Breast epithelium (tissue), 4 donors: ENCODE measurements around the gene RUSC2. TPM values are rescaled to one million over a fixed set of nuclear protein-coding genes. Genes with fewer than 3 reads are reported as not detected.
A peak's percentile ranks its signal among the peaks of the same experiment; 100 is the strongest.

Source experiments
- DNase-seq, 2 donors: peaks; one replicate each; pipeline ENCODE4 v3.0.0-alpha.2; 2019; ENCODE audit warnings: low spot score in 2 of 2
- H3K27ac ChIP-seq, 2 donors: fragments of 200-600 bp; sonication (generic) in 1 of 2; one replicate each; pipeline ENCODE4 v1.5.1; 2016 to 2019; ENCODE audit warnings: mild to moderate bottlenecking in 1 of 2
- H3K27me3 ChIP-seq, 2 donors: fragments of 200-600 bp; sonication (generic) in 1 of 2; one replicate each; pipeline versions ENCODE4 v1.5.1 to v1.6.0; 2017 to 2019; ENCODE audit warnings: control low read depth in 1 of 2, mild to moderate bottlenecking in 1 of 2
- H3K36me3 ChIP-seq: fragments of 200-600 bp; one replicate; pipeline ENCODE4 v1.5.1; 2019
- H3K4me1 ChIP-seq, 2 donors: fragments of 200-600 bp; sonication (generic); one replicate each; pipeline ENCODE4 v1.5.1; 2016 to 2019; ENCODE audit warnings: control low read depth in 1 of 2
- H3K4me3 ChIP-seq, 3 donors: fragments of 200-600 bp; sonication (generic); 1 replicate in 2 of 3; 2 replicates in 1 of 3; pipeline ENCODE4 v1.5.1; 2016 to 2019; ENCODE audit warnings: mild to moderate bottlenecking in 3 of 3, moderate library complexity in 2 of 3
- H3K9me3 ChIP-seq, 2 donors: fragments of 200-600 bp; sonication (generic) in 1 of 2; one replicate each; pipeline ENCODE4 v1.5.1; 2016 to 2019; ENCODE audit warnings: control low read depth in 1 of 2
- CTCF ChIP-seq, 3 donors: fragments of 450-650 bp; IDR thresholded peaks; one replicate each; pipeline ENCODE4 v1.5.1; 2016 to 2017; ENCODE audit warnings: antibody characterized with exemption in 3 of 3, mild to moderate bottlenecking in 3 of 3, moderate library complexity in 3 of 3
- POLR2A ChIP-seq: fragments of 450-650 bp; IDR thresholded peaks from one replicate; pipeline ENCODE4 v1.6.1; 2016; ENCODE audit warnings: antibody characterized with exemption, mild to moderate bottlenecking, moderate library complexity
- POLR2AphosphoS5 ChIP-seq, 3 donors: sonication (generic); formaldehyde crosslinking; IDR thresholded peaks; one replicate each; pipeline ENCODE4 v1.6.1; 2017; ENCODE audit warnings: antibody characterized with exemption in 3 of 3
- intact Hi-C: fragments of 100-400 bp; cut with DNase I; formaldehyde crosslinking; loops from one replicate; pipeline ENCODE4 v1.15.1; 2023; ENCODE audit warnings: low total_unique reads
- total RNA-seq, 3 donors: library from RNA; depleted of rRNA; stranded (reverse); fragments of >200 nt; gene quantifications; one replicate each; pipeline ENCODE4 v1.1.0, GENCODE V29; 2016

RUSC2 gene
- total RNA-seq, 3 donors from 2014 or later: 17.0 to 17.1 (median 17.1) TPM

DNA sequence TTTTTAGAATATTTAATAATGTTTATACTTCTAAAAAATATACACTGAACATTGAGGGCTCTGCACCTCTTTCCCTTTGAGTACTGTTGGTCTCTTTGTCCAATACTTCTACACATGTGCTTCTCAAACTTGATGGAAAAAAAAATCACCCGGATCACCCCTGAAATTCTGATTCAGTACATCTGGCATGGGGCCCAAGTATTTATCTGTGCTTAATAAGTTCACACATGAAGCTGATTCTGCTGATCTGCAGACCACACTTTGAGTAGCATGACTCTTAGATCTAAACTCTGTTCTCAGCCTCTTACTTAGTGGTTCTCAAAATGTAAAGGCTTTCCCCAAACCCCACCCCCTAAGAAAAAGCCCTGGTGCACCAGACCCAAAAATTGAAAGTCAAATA, 12.0 kb downstream of the RUSC2 start:
- no peaks in the 10 kb centered on the region for H3K36me3 ChIP-seq
- no peaks in the 10 kb centered on the region for H3K9me3 ChIP-seq
- intact Hi-C loops: no loop called here
- H3K4me1 ChIP-seq: no peaks in the 10 kb centered on the region
- no peak for TF ChIP-seq CTCF (IDR thresholded peaks at IDR 0.05)
- no peak for TF ChIP-seq POLR2AphosphoS5 (IDR thresholded peaks at IDR 0.05)
- TF ChIP-seq POLR2A: no peak
- H3K4me3 ChIP-seq: no peak overlapping the region
- DNase-seq: no peak
- H3K27me3 ChIP-seq: no peaks in the 10 kb centered on the region
- H3K27ac ChIP-seq: no peak overlapping the region

GRCh38 chr9:35506359-35506758, 16.4 kb downstream of the RUSC2 start:
- Histone ChIP-seq H3K27ac (no peak overlapping the region), H3K9me3 (no peaks in the 10 kb centered on the region), H3K4me1 (peaks cover 0 to 8% of the 10 kb centered on the region in 2 donors), H3K4me3 (no peak overlapping the region), H3K36me3 (no peaks in the 10 kb centered on the region), H3K27me3 (no peaks in the 10 kb centered on the region)
- intact Hi-C loops: no loop called here
- DNase-seq: no peak
- TF ChIP-seq CTCF (IDR thresholded peaks at IDR 0.05) (no peak), POLR2A (no peak), POLR2AphosphoS5 (IDR thresholded peaks at IDR 0.05) (no peak)

DNA sequence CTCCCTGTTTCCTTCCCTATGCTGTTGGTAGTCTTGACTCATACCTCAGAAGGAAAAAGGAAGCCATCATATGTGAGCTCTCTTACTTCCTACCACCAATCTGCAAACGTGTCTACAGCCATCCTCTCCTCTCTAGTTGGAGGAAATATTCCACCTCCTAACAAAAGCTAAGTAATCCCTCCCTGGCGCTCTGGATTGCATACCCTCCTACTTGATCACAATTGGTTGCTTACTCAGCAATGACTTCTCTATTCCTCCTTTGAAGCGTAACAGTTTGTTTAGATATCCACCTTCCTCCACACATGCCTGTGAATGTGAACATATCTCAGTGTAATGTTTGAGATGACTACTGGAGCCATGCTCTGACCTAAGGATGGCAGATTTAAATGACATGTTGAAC, 18.2 kb downstream of the RUSC2 start:
- Histone ChIP-seq H3K36me3 (no peaks in the 10 kb centered on the region), H3K9me3 (no peaks in the 10 kb centered on the region), H3K27ac (peak overlapping the region in 1 of 2 donors; percentile 12), H3K4me3 (no peak overlapping the region), H3K27me3 (no peaks in the 10 kb centered on the region), H3K4me1 (peaks cover 0 to 8% of the 10 kb centered on the region in 2 donors)
- DNase-seq: no peak
- no peak for TF ChIP-seq CTCF (IDR thresholded peaks at IDR 0.05)
- no peak for TF ChIP-seq POLR2A
- TF ChIP-seq POLR2AphosphoS5 (IDR thresholded peaks at IDR 0.05): no peak
- intact Hi-C loops: no loop called here

- Histone ChIP-seq H3K4me1 (peaks cover 0 to 8% of the 10 kb centered on the region in 2 donors), H3K27me3 (no peaks in the 10 kb centered on the region), H3K4me3 (peak overlapping the region in 1 of 3 donors; percentile 2), H3K27ac (peak overlapping the region; percentile 85 to 88), H3K36me3 (no peaks in the 10 kb centered on the region), H3K9me3 (no peaks in the 10 kb centered on the region)
- no peak for TF ChIP-seq POLR2A
- TF ChIP-seq CTCF (IDR thresholded peaks at IDR 0.05): no peak
- TF ChIP-seq POLR2AphosphoS5 (IDR thresholded peaks at IDR 0.05): no peak
- DNase-seq: no peak
- intact Hi-C loops: no loop called here
Observed at GRCh38 chr9:35510383-35510753, 20.5 kb downstream of the RUSC2 start.

DNA sequence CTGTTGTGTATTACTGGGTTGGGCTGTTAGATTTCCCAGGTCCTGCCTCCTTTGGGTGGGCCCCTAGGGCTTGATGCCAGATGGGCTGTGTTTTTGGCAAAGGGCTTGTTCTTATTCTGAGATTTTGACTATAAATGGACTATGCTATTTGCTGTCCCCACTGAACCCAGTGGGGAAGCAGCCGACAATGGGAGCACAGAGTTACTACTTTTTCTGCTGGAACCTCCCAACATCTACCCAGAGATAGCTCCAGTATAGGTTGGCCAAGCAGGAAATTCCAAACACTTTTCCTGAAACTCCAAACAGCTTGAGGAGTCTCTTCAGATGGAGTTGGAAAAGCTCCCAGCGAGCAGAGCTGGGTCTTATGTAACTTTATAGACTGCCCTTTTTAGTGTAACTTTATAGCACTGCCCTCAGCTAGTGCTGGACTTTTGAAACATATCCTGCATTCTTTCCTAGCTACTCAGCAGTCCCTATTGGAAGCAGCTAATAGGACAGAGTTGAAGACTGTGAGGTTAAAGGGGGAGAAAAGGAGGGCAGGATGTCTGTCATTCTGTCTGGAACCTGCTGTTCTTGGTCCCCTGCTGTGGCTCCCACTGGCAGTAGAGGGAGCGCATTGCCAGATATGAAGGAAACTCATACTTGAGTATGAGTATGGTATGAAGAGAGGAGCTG, 21.0 kb downstream of the RUSC2 start:
- H3K9me3 ChIP-seq: no peaks in the 10 kb centered on the region
- no peaks in the 10 kb centered on the region for H3K36me3 ChIP-seq
- no peaks in the 10 kb centered on the region for H3K27me3 ChIP-seq
- peak overlapping the region; percentile 85 to 88 for H3K27ac ChIP-seq
- peak; percentile 38 to 74 (median 45) for TF ChIP-seq POLR2AphosphoS5 (IDR thresholded peaks at IDR 0.05)
- no peak for TF ChIP-seq POLR2A
- peak in 2 of 3 donors; percentile 23 for TF ChIP-seq CTCF (IDR thresholded peaks at IDR 0.05)
- intact Hi-C loops: no loop called here
- peak overlapping the region in 1 of 3 donors; percentile 2 for H3K4me3 ChIP-seq
- DNase-seq: peak; percentile 62 to 73
- peaks cover 0 to 8% of the 10 kb centered on the region in 2 donors for H3K4me1 ChIP-seq
